ENCODE results near the gene CAPN14. TPM values are rescaled to one million over a fixed set of nuclear protein-coding genes. Genes with fewer than 3 reads are reported as not detected.

Gene CAPN14
- total RNA-seq, 1 donor from 2014 or later = 0.13 TPM

- no peaks in the 10 kb centered on the region for H3K9me3 Mint-ChIP-seq (ENCODE audit: unreplicated experiment)
Measured at GRCh38 chr2:31142110-31142509, 75.2 kb downstream of the CAPN14 start.

GRCh38 chr2:31141443-31142085 is 75.8 kb downstream of the CAPN14 start:
- no peaks in the 10 kb centered on the region for H3K9me3 Mint-ChIP-seq (ENCODE audit: unreplicated experiment)
- no peak overlapping the region for H3K27ac Mint-ChIP-seq (ENCODE audit: unreplicated experiment)
- H3K4me3 Mint-ChIP-seq (ENCODE audit: unreplicated experiment) = no peak overlapping the region
- peaks cover 4% of the 10 kb centered on the region for H3K36me3 Mint-ChIP-seq (ENCODE audit: low read depth, unreplicated experiment)
- H3K27me3 Mint-ChIP-seq (ENCODE audit: unreplicated experiment) = peaks cover 7% of the 10 kb centered on the region
- peaks cover 7% of the 10 kb centered on the region for H3K4me1 Mint-ChIP-seq (ENCODE audit: unreplicated experiment)
- TF ChIP-seq CTCF (IDR thresholded peaks at IDR 0.05; ENCODE audit: unreplicated experiment) = no peak
- no peak for DNase-seq (ENCODE audit: low spot score)

More at GRCh38 chr2:31142110-31142509, 75.2 kb downstream of the CAPN14 start:
- no peak overlapping the region for H3K4me3 Mint-ChIP-seq (ENCODE audit: unreplicated experiment)
- no peak overlapping the region for H3K27ac Mint-ChIP-seq (ENCODE audit: unreplicated experiment)
- no peak for DNase-seq (ENCODE audit: low spot score)
- TF ChIP-seq CTCF (IDR thresholded peaks at IDR 0.05; ENCODE audit: unreplicated experiment) = no peak
- peaks cover 3% of the 10 kb centered on the region for H3K27me3 Mint-ChIP-seq (ENCODE audit: unreplicated experiment)
- H3K4me1 Mint-ChIP-seq (ENCODE audit: unreplicated experiment) = peaks cover 2% of the 10 kb centered on the region
- no peaks in the 10 kb centered on the region for H3K36me3 Mint-ChIP-seq (ENCODE audit: low read depth, unreplicated experiment)

GRCh38 chr2:31140151-31140550 is 77.2 kb downstream of the CAPN14 start:
- TF ChIP-seq CTCF (IDR thresholded peaks at IDR 0.05; ENCODE audit: unreplicated experiment) = no peak
- no peak for DNase-seq (ENCODE audit: low spot score)
- Mint-ChIP-seq H3K36me3 (ENCODE audit: low read depth, unreplicated experiment) (peaks cover 4% of the 10 kb centered on the region), H3K27me3 (ENCODE audit: unreplicated experiment) (peaks cover 10% of the 10 kb centered on the region), H3K4me1 (ENCODE audit: unreplicated experiment) (peaks cover 12% of the 10 kb centered on the region), H3K4me3 (ENCODE audit: unreplicated experiment) (no peak overlapping the region), H3K9me3 (ENCODE audit: unreplicated experiment) (no peaks in the 10 kb centered on the region), H3K27ac (ENCODE audit: unreplicated experiment) (no peak overlapping the region)

GRCh38 chr2:31139671-31140070 is 77.6 kb downstream of the CAPN14 start:
- H3K9me3 Mint-ChIP-seq (ENCODE audit: unreplicated experiment) = no peaks in the 10 kb centered on the region
- H3K27me3 Mint-ChIP-seq (ENCODE audit: unreplicated experiment) = peaks cover 10% of the 10 kb centered on the region
- no peak for DNase-seq (ENCODE audit: low spot score)
- no peak for TF ChIP-seq CTCF (IDR thresholded peaks at IDR 0.05; ENCODE audit: unreplicated experiment)
- H3K27ac Mint-ChIP-seq (ENCODE audit: unreplicated experiment) = no peak overlapping the region
- H3K36me3 Mint-ChIP-seq (ENCODE audit: low read depth, unreplicated experiment) = peaks cover 4% of the 10 kb centered on the region
- H3K4me3 Mint-ChIP-seq (ENCODE audit: unreplicated experiment) = no peak overlapping the region
- peaks cover 13% of the 10 kb centered on the region for H3K4me1 Mint-ChIP-seq (ENCODE audit: unreplicated experiment)
